BLaER1 (cell line): ENCODE data around the gene MIAT.
"Not testable (repeated sequence)": the region's sequence is repeated elsewhere in the genome, so short reads cannot be mapped to it uniquely, and the experiment has no call there.

Experiments used
- H3K27ac ChIP-seq: shearing (Covaris generic); formaldehyde crosslinking; 2 replicates; pipeline ENCODE4 v1.8.1; 2022
- H3K27me3 ChIP-seq: shearing (Covaris generic); formaldehyde crosslinking; 2 replicates; pipeline ENCODE4 v1.8.1; 2022
- H3K36me3 ChIP-seq: shearing (Covaris generic); formaldehyde crosslinking; 2 replicates; pipeline ENCODE4 v1.8.1; 2022
- H3K4me1 ChIP-seq: shearing (Covaris generic); formaldehyde crosslinking; 2 replicates; pipeline ENCODE4 v1.8.1; 2022
- H3K4me2 ChIP-seq: shearing (Covaris generic); formaldehyde crosslinking; 2 replicates; pipeline ENCODE4 v1.8.1; 2022
- H3K4me3 ChIP-seq: shearing (Covaris generic); formaldehyde crosslinking; 2 replicates; pipeline ENCODE4 v1.8.1; 2022
- H3K9ac ChIP-seq: shearing (Covaris generic); formaldehyde crosslinking; 2 replicates; pipeline ENCODE4 v1.8.1; 2022
- H3K9me3 ChIP-seq: shearing (Covaris generic); formaldehyde crosslinking; 2 replicates; pipeline ENCODE4 v1.8.1; 2022
- H4K20me1 ChIP-seq: shearing (Covaris generic); formaldehyde crosslinking; 2 replicates; pipeline ENCODE4 v1.8.1; 2022
- Cebpa-rat ChIP-seq: shearing (Covaris generic); IDR thresholded peaks from 2 replicates; pipeline ENCODE4 v1.8.1; 2022

The MIAT gene

DNA sequence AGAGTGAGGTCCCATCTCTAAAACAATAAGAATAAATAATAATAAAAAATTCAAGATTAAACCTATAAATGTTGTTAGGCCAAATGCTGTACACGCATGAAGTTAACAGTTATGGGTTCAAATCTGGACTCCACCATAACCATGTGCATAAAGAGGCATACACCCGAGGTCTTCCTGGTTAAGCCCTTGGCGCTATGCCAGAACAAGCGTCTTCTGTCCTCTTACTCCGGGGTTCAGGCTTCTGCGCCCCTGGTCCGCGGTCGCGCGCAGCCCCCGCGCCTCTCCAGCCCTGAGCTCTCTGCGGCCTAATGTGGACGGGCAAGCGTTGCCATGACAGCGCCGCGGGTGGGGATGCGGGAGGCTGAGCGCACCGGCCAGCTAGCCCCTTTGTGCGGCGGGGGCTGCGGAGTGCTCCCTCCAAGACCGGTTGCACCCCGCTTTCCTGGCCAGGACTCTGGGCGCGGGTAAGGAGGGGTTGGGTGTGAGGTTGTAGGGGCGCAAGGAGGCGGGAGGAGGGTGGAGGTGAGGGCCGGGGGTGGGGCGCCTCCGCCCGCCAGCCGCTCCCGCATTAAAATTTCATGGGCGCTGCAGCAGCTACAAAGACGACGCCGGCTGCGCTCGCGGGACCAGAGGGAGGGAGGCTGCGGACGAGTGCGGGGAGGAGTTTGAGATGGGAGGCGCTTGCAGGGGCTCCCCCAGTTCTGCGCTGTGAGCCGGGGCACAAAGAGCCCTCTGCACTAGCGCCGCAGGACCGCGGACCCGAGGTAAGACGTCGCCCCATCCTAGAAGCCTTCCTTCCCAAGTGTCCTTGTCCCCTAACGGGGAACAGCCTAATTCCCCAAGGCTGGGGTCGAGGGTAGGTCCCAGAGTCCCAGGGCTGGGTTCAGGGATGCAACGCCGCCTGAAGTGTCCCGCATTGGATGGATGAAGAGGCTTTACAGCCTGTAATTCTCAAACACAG, at the start of gene MIAT:
Gene MIAT (plus strand): TSS at position 698 of the 961 bp plus-strand sequence.
- Histone ChIP-seq H3K4me2 (peak within 1 kb of the TSS; percentile 92), H3K9ac (peak within 1 kb of the TSS; percentile 71), H3K9me3 (no peaks in the 10 kb centered on the region), H3K4me3 (peak within 1 kb of the TSS; percentile 59), H3K27me3 (peaks cover 40% of the 10 kb centered on the region), H3K27ac (peak within 1 kb of the TSS; percentile 43; the same call in 1 of the 2 replicates), H4K20me1 (no peaks in the 10 kb centered on the region), H3K4me1 (peaks cover 31% of the 10 kb centered on the region), H3K36me3 (no peaks in the 10 kb centered on the region)
- TF ChIP-seq Cebpa-rat, result no peak

DNA sequence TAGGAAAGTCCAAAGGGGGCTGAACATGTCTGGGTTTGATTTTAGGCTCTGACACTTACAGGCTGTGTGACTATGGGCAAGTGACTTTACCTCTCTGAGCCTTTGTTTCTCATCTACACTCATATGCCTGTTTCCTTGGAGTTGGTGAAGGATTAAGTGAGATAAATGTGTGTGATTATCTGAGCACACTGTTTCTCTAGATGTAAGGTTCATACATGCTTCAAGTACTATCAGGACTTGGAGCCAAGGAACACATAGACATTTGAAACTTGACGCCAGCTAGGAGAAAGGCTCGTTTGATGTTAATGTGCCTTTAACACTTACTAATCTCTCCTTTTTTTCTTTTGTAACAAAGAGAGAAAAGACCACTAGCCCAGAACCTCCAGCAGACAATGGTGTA, 49.3 kb upstream of the MIAT start:
- H3K27me3 ChIP-seq, result no peaks in the 10 kb centered on the region
- no peaks in the 10 kb centered on the region for H4K20me1 ChIP-seq
- no peaks in the 10 kb centered on the region for H3K9me3 ChIP-seq
- TF ChIP-seq Cebpa-rat, result no peak
- no peak overlapping the region for H3K4me3 ChIP-seq
- peaks cover 74% of the 10 kb centered on the region for H3K4me1 ChIP-seq
- H3K27ac ChIP-seq, result peak overlapping the region; percentile 94
- H3K4me2 ChIP-seq, result no peak overlapping the region
- no peak overlapping the region; the same call in 1 of the 2 replicates for H3K9ac ChIP-seq
- H3K36me3 ChIP-seq, result no peaks in the 10 kb centered on the region

DNA sequence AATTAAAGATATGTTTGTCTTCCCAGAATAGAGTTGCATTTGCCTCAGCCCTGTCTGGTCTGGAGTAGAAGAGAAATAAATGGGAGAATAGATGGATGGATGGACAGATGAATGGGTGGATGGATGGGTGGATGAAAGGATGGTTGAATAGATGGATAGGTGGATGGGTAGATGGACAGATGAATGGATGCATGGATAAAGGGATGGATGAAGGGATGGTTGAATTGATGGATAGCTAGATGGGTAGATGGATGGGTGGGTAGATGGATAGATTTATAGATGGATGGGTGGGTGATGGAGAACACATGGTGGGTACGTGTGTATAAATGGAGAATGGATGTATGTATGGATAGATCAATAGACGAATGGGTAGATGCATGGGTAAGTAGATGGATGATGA, 48.1 kb upstream of the MIAT start:
- no peak for TF ChIP-seq Cebpa-rat
- Histone ChIP-seq H3K27me3 (no peaks in the 10 kb centered on the region), H3K36me3 (no peaks in the 10 kb centered on the region), H3K9ac (peak overlapping the region; percentile 79; the same call in 1 of the 2 replicates), H3K4me2 (peak overlapping the region; percentile 80), H4K20me1 (no peaks in the 10 kb centered on the region), H3K27ac (peak overlapping the region; percentile 94), H3K9me3 (no peaks in the 10 kb centered on the region), H3K4me3 (no peak overlapping the region), H3K4me1 (peaks cover 81% of the 10 kb centered on the region)

DNA sequence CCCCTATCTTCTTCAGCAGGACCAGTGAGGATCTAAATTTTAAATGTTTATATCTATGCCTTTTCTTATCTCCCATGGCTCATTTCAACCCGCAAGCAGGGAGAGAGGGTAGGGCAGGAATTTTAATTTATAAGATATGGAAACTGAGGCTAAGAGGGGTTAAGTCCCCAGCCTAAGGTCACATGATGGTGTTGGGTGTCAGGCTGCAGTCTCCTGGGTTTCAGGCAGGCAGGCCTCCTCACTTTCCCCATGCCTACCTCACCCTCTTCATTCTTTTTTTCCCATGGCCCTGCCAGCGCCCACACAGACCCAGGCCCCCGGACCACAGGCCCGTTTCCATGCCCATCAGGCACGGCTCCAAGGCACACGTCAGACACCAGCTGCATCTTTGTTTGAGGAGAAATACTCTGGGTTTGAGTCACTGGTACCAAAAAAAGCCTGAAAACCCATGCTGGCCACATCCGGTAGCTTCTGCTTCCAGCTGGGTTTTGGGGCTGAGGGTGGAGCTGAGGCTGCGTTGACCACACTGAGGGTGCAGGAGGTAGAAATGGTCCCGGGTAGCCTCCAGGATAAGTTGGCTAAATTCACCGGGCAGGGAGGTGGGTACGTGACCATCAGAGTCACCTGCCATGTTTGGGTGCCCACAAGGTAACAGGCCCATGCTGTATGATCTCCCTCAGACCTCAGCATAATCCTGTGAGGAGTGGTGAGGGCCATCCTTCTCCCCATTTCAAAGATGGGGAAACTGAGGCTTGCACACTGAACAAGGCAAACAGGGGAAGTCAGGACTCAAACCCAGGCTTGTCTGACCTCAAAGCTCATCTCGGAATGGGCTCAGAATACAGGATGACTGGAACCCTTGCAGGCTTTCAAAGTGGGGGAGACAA, 47.1 kb upstream of the MIAT start:
- Histone ChIP-seq H3K9me3 (no peaks in the 10 kb centered on the region), H3K4me2 (peak overlapping the region; percentile 80), H3K27me3 (no peaks in the 10 kb centered on the region), H3K36me3 (no peaks in the 10 kb centered on the region), H3K4me1 (peaks cover 85% of the 10 kb centered on the region), H3K4me3 (peak overlapping the region; percentile 39; the same call in 1 of the 2 replicates), H3K27ac (peak overlapping the region; percentile 94), H4K20me1 (no peaks in the 10 kb centered on the region), H3K9ac (peak overlapping the region; percentile 79)
- no peak for TF ChIP-seq Cebpa-rat

DNA sequence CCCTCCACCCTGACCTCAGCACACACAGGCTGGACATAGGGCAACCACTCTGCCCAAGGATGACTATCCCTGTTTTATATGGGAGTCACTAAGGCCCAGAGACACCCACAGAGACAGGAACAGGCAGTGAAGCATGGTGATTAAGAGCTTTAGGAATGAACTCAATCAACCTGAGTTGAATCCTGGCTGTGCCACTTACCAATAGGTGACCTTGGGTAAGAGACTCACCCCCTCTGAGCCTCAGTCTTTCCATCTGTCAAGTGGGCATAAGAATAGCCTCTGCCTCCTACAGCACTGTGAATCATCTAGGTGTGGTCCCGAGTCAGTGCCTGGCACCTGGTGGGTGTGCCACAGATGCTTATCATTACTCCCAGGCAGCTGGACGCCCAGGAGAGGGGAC, 46.4 kb upstream of the MIAT start:
- Histone ChIP-seq H3K4me3 (0 out of 2 replicates have a peak overlapping the region, but pooled peaks have one; percentile 39), H4K20me1 (no peaks in the 10 kb centered on the region), H3K4me2 (peak overlapping the region; percentile 80), H3K9ac (peak overlapping the region; percentile 78), H3K4me1 (peaks cover 92% of the 10 kb centered on the region), H3K27ac (peak overlapping the region; percentile 94), H3K27me3 (no peaks in the 10 kb centered on the region), H3K9me3 (no peaks in the 10 kb centered on the region), H3K36me3 (no peaks in the 10 kb centered on the region)
- TF ChIP-seq Cebpa-rat, result no peak

DNA sequence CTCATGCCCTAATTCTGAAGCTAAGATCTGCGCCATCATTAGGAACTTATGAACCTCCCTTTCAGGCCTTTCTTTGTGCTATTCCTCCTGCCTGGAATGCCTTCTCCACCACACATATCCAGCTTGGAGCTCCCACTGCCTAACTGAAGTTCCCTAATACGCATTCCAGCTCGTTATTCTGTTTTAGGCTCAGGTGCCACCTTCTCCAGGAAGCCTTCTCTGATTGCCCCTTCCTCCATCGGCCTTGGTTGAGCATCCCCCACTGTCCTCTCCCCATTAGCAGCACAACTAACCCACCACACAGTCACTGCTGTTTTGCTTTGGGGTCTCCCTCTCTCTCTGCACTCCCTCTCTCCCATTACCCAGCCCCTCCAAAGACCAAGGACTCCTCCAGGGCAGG, 44.7 kb upstream of the MIAT start:
- Histone ChIP-seq H3K4me3 (no peak overlapping the region), H3K9ac (peak overlapping the region; percentile 46), H3K4me1 (peaks cover 100% of the 10 kb centered on the region), H3K36me3 (no peaks in the 10 kb centered on the region), H3K27ac (peak overlapping the region; percentile 94), H3K4me2 (peak overlapping the region; percentile 80), H3K9me3 (no peaks in the 10 kb centered on the region), H3K27me3 (no peaks in the 10 kb centered on the region), H4K20me1 (no peaks in the 10 kb centered on the region)
- TF ChIP-seq Cebpa-rat, result no peak

DNA sequence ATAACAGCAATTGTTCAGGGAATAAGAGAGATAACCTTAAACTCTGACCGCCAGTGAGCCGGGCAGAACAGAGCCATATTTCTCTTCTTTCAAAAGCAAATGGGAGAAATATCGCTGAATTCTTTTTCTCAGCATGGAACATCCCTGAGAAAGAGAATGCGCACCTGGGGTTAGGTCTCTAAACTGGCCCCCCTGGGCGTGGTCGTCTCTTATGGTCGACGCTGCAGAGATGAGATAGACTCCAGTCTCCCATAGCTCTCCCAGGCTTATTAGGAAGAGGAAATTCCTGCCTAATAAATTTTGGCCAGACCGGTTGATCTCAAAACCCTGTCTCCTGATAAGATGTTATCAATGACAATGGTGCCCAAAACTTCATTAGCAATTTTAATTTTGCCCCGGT, 43.6 kb upstream of the MIAT start:
- not testable (repeated sequence) for H3K4me3 ChIP-seq, H3K36me3 ChIP-seq, H3K27me3 ChIP-seq, H4K20me1 ChIP-seq, H3K9me3 ChIP-seq, H3K9ac ChIP-seq
- H3K4me1 ChIP-seq, result peaks cover 100% of the 10 kb centered on the region
- peak overlapping the region; percentile 88 for H3K27ac ChIP-seq
- peak overlapping the region; percentile 86 for H3K4me2 ChIP-seq

DNA sequence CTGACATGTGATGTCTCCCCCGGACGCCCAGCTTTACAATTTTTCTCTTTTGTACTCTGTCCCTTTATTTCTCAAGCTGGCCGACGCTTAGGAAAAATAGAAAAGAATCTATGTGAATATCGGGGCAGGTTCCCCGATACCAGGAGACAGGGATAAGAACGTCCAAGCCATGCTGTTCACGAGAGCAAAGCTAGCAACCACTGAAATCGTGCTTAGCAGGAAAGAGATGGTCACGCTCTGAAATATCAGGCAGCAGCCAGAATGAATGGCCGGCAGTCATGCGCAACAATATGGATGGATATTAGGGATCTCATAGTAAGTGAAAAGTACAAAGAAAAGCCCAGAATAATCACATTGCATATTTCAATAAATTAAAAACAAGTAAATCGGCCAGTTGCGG, 43.1 kb upstream of the MIAT start:
- Histone ChIP-seq H3K27ac (peak overlapping the region; percentile 88), H3K27me3 (no peaks in the 10 kb centered on the region), H3K4me1 (peaks cover 100% of the 10 kb centered on the region), H3K9ac (no peak overlapping the region), H4K20me1 (no peaks in the 10 kb centered on the region), H3K4me3 (no peak overlapping the region), H3K9me3 (no peaks in the 10 kb centered on the region), H3K4me2 (peak overlapping the region; percentile 86), H3K36me3 (no peaks in the 10 kb centered on the region)
- no peak for TF ChIP-seq Cebpa-rat

DNA sequence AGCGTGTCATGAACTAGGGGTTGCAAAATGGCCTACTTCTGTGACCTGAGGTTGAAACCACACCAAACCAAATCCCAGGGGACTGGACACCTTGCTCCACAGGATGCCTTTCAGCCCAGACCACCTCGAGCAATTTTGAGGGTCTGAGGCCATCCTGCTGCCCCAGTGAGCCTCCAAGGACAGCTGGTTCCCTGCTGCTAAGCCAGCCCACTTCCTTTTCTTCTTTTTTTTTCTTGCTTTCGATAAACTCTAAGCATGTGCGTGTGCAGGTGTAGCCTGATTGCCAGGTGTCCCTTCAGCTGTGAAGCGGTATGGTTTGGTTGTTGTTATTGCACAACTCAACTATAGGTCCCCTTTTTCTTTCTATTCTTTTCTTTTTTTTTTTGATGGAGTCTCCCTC, 42.2 kb upstream of the MIAT start:
- no peak overlapping the region for H3K4me3 ChIP-seq
- H3K4me2 ChIP-seq, result peak overlapping the region; percentile 86
- 0 out of 2 replicates have a peak overlapping the region, but pooled peaks have one; percentile 11 for H3K9ac ChIP-seq
- H3K27me3 ChIP-seq, result no peaks in the 10 kb centered on the region
- H3K4me1 ChIP-seq, result peaks cover 99% of the 10 kb centered on the region
- H3K36me3 ChIP-seq, result no peaks in the 10 kb centered on the region
- H3K9me3 ChIP-seq, result no peaks in the 10 kb centered on the region
- H3K27ac ChIP-seq, result peak overlapping the region; percentile 88
- peak; percentile 82 for TF ChIP-seq Cebpa-rat
- no peaks in the 10 kb centered on the region for H4K20me1 ChIP-seq
